Esophagus squamous epithelium (tissue), 4 donors: ENCODE measurements around the gene RNF112.

Experiments
- CTCF ChIP-seq, 6 experiments: fragments of 450-650 bp in 4 of 6; fragments of 200-600 bp in 2 of 6; sonication (generic) in 2 of 6; IDR thresholded peaks; one replicate each; pipeline ENCODE4 v1.5.1; 2016 to 2019; ENCODE audit warnings: antibody characterized with exemption in 6 of 6, mild to moderate bottlenecking in 4 of 6, moderate library complexity in 4 of 6
- POLR2A ChIP-seq, 4 donors: fragments of 450-650 bp; IDR thresholded peaks; one replicate each; pipeline ENCODE4 v1.6.1; 2017; ENCODE audit warnings: antibody characterized with exemption in 4 of 4, mild to moderate bottlenecking in 4 of 4, moderate library complexity in 3 of 4

- TF ChIP-seq POLR2A (IDR thresholded peaks at IDR 0.05) (no peak), CTCF (IDR thresholded peaks at IDR 0.05) (no peak)
These were observed 48.0 kb upstream of the RNF112 start for GRCh38 chr17:19363114-19363438.
